SK-N-SH treated with all-trans-retinoic acid at 6 μM for 48 hours (cell line): ENCODE results near the gene TP53.

ENCODE experiments used
- ATAC-seq: fragments of 200-7000 bp; cut with Tn5 transposase; 3 replicates; pipeline ENCODE4 v1.9.1; 2020; ENCODE audit warnings: mild to moderate bottlenecking, moderate library complexity
- ARNTL ChIP-seq: fragments of 450-650 bp; formaldehyde crosslinking; IDR thresholded peaks from 2 replicates; pipeline ENCODE4 v1.5.0; 2020; ENCODE audit warnings: low read depth, mild to moderate bottlenecking, moderate library complexity, borderline replicate concordance
- BACH2 ChIP-seq: fragments of 250-450 bp; sonication (Bioruptor Pico); IDR thresholded peaks from 2 replicates; pipeline ENCODE4 v1.9.0; 2021; ENCODE audit warnings: mild to moderate bottlenecking, borderline replicate concordance
- CREB5 ChIP-seq: fragments of 250-450 bp; sonication (Bioruptor Pico); IDR thresholded peaks from 2 replicates; pipeline ENCODE4 v1.5.1; 2020; ENCODE audit warnings: low read depth, mild to moderate bottlenecking, moderate library complexity
- CSDC2 ChIP-seq: fragments of 250-450 bp; sonication (Bioruptor Pico); IDR thresholded peaks from 2 replicates; pipeline ENCODE4 v1.5.0; 2020; ENCODE audit warnings: mild to moderate bottlenecking, moderate library complexity
- CSRNP3 ChIP-seq: fragments of 250-450 bp; sonication (Bioruptor Pico); IDR thresholded peaks from 2 replicates; pipeline ENCODE4 v1.5.1; 2021; ENCODE audit warnings: mild to moderate bottlenecking, moderate library complexity
- ESRRG ChIP-seq: fragments of 250-450 bp; sonication (Bioruptor Pico); IDR thresholded peaks from 2 replicates; pipeline ENCODE4 v1.6.1; 2021; ENCODE audit warnings: mild to moderate bottlenecking
- GLIS3 ChIP-seq: fragments of 250-450 bp; sonication (Bioruptor Pico); IDR thresholded peaks from 2 replicates; pipeline ENCODE4 v1.5.0; 2020; ENCODE audit warnings: mild to moderate bottlenecking, moderate library complexity
- ISL1 ChIP-seq: fragments of 250-450 bp; sonication (Bioruptor Pico); IDR thresholded peaks from 2 replicates; pipeline ENCODE4 v2.1.2; 2022; ENCODE audit warnings: mild to moderate bottlenecking, moderate library complexity
- OSR1 ChIP-seq: fragments of 250-450 bp; sonication (Bioruptor Pico); IDR thresholded peaks from 2 replicates; pipeline ENCODE4 v1.8.0; 2022; ENCODE audit warnings: moderate library complexity, mild to moderate bottlenecking, inconsistent platforms
- PATZ1 ChIP-seq: fragments of 250-450 bp; sonication (Bioruptor Pico); IDR thresholded peaks from 2 replicates; pipeline ENCODE4 v1.8.0; 2020; ENCODE audit warnings: mild to moderate bottlenecking, moderate library complexity, borderline replicate concordance
- POU6F1 ChIP-seq: fragments of 250-450 bp; sonication (Bioruptor Pico); IDR thresholded peaks from 2 replicates; pipeline ENCODE4 v1.8.0; 2021; ENCODE audit warnings: low read depth, mild to moderate bottlenecking, moderate library complexity, borderline replicate concordance
- RARB ChIP-seq: fragments of 250-450 bp; sonication (Bioruptor Pico); IDR thresholded peaks from 2 replicates; pipeline ENCODE4 v1.8.0; 2021; ENCODE audit warnings: mild to moderate bottlenecking, moderate library complexity
- SNAI2 ChIP-seq: fragments of 250-450 bp; sonication (Bioruptor Pico); IDR thresholded peaks from 2 replicates; pipeline ENCODE4 v1.5.0; 2020; ENCODE audit warnings: mild to moderate bottlenecking, moderate library complexity
- TOX ChIP-seq: fragments of 250-450 bp; sonication (Bioruptor Pico); IDR thresholded peaks from 2 replicates; pipeline ENCODE4 v1.8.0; 2021; ENCODE audit warnings: mild to moderate bottlenecking, moderate library complexity, borderline replicate concordance
- ZC3H10 ChIP-seq: fragments of 250-450 bp; sonication (Bioruptor Pico); IDR thresholded peaks from 2 replicates; pipeline ENCODE4 v1.5.1; 2021; ENCODE audit warnings: mild to moderate bottlenecking, moderate library complexity
- ZFP3 ChIP-seq: fragments of 250-450 bp; sonication (Bioruptor Pico); IDR thresholded peaks from 2 replicates; pipeline ENCODE4 v1.5.0; 2020; ENCODE audit warnings: mild to moderate bottlenecking, moderate library complexity
- ZNF70 ChIP-seq: fragments of 450-650 bp; formaldehyde crosslinking; IDR thresholded peaks from 2 replicates; pipeline ENCODE4 v1.5.0; 2020; ENCODE audit warnings: mild to moderate bottlenecking, moderate library complexity
- ZNF8 ChIP-seq: fragments of 450-650 bp; formaldehyde crosslinking; IDR thresholded peaks from 2 replicates; pipeline ENCODE4 v1.5.0; 2020; ENCODE audit warnings: mild to moderate bottlenecking, moderate library complexity

TP53 gene

DNA sequence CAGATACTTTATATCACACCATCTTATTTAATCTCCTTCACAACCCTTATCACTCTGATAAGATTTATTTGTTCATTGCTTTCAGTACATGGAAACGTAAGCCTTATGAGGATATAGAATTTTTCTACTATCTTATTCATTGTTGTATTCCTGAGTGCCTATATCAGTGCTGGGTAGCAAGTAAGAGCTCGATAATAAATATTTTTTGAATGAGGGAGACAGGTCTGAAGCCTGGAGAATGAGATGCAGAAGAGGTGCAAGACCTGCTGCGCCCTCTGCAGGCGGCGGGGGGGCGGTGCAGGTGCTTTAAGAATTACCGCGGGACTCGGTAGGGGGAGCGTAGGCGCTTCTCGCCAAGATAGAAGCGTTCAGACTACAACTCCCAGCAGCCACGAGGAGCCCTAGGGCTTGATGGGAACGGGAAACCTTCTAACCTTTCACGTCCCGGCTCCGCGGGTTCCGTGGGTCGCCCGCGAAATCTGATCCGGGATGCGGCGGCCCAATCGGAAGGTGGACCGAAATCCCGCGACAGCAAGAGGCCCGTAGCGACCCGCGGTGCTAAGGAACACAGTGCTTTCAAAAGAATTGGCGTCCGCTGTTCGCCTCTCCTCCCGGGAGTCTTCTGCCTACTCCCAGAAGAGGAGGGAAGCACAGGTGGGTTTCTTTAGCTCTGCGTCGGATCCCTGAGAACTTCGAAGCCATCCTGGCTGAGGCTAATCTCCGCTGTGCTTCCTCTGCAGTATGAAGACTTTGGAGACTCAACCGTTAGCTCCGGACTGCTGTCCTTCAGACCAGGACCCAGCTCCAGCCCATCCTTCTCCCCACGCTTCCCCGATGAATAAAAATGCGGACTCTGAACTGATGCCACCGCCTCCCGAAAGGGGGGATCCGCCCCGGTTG is 868 bp upstream of the TP53 start, which contains the start of gene WRAP53:
Gene WRAP53, plus strand, starts transcription at position 570 of the 900 bp plus-strand sequence. Its CDS starts 172 bp downstream, at position 742.
- TF ChIP-seq POU6F1 (no peak), ZC3H10 (CRISPR knock-in tag) (no peak), RARB (CRISPR knock-in tag) (no peak), OSR1 (CRISPR knock-in tag) (no peak), BACH2 (CRISPR knock-in tag) (no peak), ZNF8 (CRISPR knock-in tag) (no peak), CREB5 (CRISPR knock-in tag) (no peak), CSRNP3 (no peak), ZNF70 (CRISPR knock-in tag) (no peak), SNAI2 (CRISPR knock-in tag) (no peak), ZFP3 (CRISPR knock-in tag) (no peak), CSDC2 (CRISPR knock-in tag) (no peak), ARNTL (CRISPR knock-in tag) (no peak), TOX (CRISPR knock-in tag) (no peak)
- ATAC-seq = peak; percentile 91

GRCh38 chr17:7686222-7687071 is 843 bp downstream of the TP53 start:
- TF ChIP-seq ESRRG (CRISPR knock-in tag) (peak; percentile 70; the same call in 1 of the 2 replicates), RARB (CRISPR knock-in tag) (no peak), SNAI2 (CRISPR knock-in tag) (no peak), GLIS3 (CRISPR knock-in tag) (0 out of 2 replicates have a peak, but pooled peaks have one; percentile 24), PATZ1 (CRISPR knock-in tag) (peak; percentile 13; the same call in 1 of the 2 replicates)
- peak; percentile 54 for ATAC-seq

DNA sequence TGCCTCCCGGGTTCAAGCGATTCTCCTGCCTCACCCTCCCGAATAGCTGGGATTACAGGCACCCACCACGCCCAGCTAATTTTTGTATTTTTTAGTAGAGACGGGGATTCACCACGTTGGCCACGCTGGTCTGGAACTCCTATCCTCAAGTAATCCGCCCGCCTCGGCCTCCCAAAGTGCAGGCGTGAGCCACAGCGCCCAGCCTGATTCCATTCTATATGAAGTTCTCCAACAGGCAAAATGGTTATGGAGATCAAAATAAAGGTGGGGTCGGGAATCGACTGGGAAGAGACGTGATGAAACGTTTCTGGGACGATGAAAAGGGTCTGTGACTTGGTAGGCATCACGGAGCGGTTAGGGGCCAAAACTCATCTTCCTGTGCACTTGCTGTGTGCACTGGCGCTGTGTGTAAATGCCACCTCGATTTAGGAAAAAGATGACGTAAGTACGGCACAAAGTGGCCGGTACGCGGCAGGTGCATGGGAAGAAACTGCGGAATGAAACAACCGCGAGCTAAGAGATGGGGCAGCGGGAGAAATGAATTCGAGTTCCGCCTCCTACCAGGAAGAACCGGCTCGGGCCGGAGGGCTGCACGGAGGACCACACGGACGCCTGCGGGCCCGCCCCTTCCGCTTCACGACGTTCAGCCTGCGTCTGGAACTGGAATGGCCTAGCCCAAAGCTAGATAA is 1.6 kb downstream of the TP53 start:
- peak; percentile 70 for ATAC-seq

More for the DNA sequence above, 1.6 kb downstream of the TP53 start:
- TF ChIP-seq CREB5 (CRISPR knock-in tag) (no peak), PATZ1 (CRISPR knock-in tag) (no peak), ISL1 (CRISPR knock-in tag) (no peak), ZFP3 (CRISPR knock-in tag) (0 out of 2 replicates have a peak, but pooled peaks have one; percentile 12), GLIS3 (CRISPR knock-in tag) (no peak), SNAI2 (CRISPR knock-in tag) (no peak), CSDC2 (CRISPR knock-in tag) (peak; percentile 66; the same call in 1 of the 2 replicates)
- TF ChIP-seq, all 23 proteins: peak for 2
